Measurements from ENCODE around the gene CCNL2.

DNA sequence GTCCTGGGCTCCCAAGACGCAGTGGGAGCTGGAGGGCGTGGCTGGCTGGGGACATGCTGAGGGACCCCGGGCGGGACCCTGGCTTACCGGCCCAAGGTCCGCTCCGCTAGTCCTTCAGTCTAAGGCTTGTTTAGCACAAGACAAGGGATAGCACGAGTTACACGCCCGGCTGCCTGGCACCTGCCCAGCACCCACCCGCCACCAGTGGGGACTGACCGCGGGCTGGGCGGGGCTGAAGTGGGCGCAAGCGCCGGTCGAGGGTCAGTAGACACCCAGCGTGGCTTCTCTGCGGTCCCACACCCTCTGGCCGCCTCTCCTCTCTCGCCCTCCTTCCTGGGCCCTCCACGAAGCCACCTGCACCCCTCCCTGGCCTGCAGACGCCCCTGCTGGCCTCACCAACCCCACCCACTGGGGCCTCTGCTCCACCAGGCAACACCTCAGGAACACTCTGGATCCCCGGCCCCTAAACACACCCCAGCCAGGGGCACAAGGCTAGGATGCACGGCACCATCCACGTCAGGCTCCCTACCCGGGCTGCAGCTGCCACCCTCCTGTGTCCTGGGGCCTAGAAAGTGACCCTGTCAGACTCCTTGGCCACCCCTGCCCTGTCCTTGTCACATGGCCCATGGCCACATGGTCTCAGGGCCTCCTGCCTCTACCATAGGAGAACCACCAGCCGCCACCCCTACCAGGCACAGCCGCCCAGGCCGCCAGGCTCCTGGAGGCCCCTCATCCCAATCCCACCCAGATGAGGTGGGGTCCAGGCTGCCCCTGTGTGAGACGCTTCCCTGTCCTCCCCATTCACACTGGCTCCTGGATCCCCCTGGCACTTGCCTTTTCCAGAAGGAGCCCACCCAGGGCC is 62.0 kb downstream of the CCNL2 start:
- TF ChIP-seq, protein P1, sequence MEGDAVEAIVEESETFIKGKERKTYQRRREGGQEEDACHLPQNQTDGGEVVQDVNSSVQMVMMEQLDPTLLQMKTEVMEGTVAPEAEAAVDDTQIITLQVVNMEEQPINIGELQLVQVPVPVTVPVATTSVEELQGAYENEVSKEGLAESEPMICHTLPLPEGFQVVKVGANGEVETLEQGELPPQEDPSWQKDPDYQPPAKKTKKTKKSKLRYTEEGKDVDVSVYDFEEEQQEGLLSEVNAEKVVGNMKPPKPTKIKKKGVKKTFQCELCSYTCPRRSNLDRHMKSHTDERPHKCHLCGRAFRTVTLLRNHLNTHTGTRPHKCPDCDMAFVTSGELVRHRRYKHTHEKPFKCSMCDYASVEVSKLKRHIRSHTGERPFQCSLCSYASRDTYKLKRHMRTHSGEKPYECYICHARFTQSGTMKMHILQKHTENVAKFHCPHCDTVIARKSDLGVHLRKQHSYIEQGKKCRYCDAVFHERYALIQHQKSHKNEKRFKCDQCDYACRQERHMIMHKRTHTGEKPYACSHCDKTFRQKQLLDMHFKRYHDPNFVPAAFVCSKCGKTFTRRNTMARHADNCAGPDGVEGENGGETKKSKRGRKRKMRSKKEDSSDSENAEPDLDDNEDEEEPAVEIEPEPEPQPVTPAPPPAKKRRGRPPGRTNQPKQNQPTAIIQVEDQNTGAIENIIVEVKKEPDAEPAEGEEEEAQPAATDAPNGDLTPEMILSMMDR (IDR thresholded peaks at IDR 0.05) = no peak
- no peak for TF ChIP-seq POLR2A (IDR thresholded peaks at IDR 0.05)
- TF ChIP-seq EP300 (IDR thresholded peaks at IDR 0.05) = no peak
- no peak for TF ChIP-seq POLR2AphosphoS5 (IDR thresholded peaks at IDR 0.05)

All from gastroesophageal sphincter (tissue), 3 donors.